Lower leg skin (tissue), 3 donors: ENCODE data around the gene PLK5.

Experiments
- CTCF ChIP-seq, 3 donors: fragments of 450-650 bp; IDR thresholded peaks; one replicate each; pipeline ENCODE4 v1.5.1; 2016; ENCODE audit warnings: antibody characterized with exemption in 3 of 3, mild to moderate bottlenecking in 3 of 3, moderate library complexity in 2 of 3
- POLR2A ChIP-seq, 2 donors: fragments of 450-650 bp; IDR thresholded peaks; one replicate each; pipeline ENCODE4 v1.6.1; 2016 to 2017; ENCODE audit warnings: antibody characterized with exemption in 2 of 2, mild to moderate bottlenecking in 1 of 2, moderate library complexity in 1 of 2

- TF ChIP-seq CTCF (IDR thresholded peaks at IDR 0.05) (no peak), POLR2A (IDR thresholded peaks at IDR 0.05) (no peak)
Measured at GRCh38 chr19:1572795-1573194, 48.9 kb downstream of the PLK5 start.
